Adrenal gland (tissue), 5 donors: ENCODE data around the gene RPLP2.

Experiments
- CTCF ChIP-seq, 6 experiments: fragments of 450-650 bp in 4 of 6; fragments of 200-600 bp in 2 of 6; sonication (generic) in 1 of 6; IDR thresholded peaks; 1 replicate in 5 of 6; 2 replicates in 1 of 6; pipeline versions ENCODE4 v1.5.1 to v1.8.0; 2016 to 2021; ENCODE audit warnings: antibody characterized with exemption in 6 of 6, mild to moderate bottlenecking in 2 of 6, moderate library complexity in 1 of 6
- POLR2A ChIP-seq, 2 donors: fragments of 450-650 bp; IDR thresholded peaks; one replicate each; pipeline ENCODE4 v1.6.1; 2017; ENCODE audit warnings: antibody characterized with exemption in 2 of 2, mild to moderate bottlenecking in 2 of 2, moderate library complexity in 1 of 2
- donor health status: DM: no; HTN: no; CAD: no.

- TF ChIP-seq CTCF (IDR thresholded peaks at IDR 0.05) (no peak), POLR2A (IDR thresholded peaks at IDR 0.05) (no peak)
Measured at GRCh38 chr11:830295-831117, 20.7 kb downstream of the RPLP2 start.
